Renal cortical epithelial cell (primary cell): ENCODE data around the gene SYNJ2. TPM values are rescaled to one million over a fixed set of nuclear protein-coding genes. Genes with fewer than 3 reads are reported as not detected.

Experiments
- DNase-seq: peaks from one replicate; pipeline ENCODE4 v3.0.0-alpha.2; 2011; ENCODE audit warnings: low read depth
- total RNA-seq: library from RNA; depleted of rRNA; stranded (reverse); fragments of >200 nt; gene quantifications from 2 replicates; pipeline ENCODE4 v1.2.3, GENCODE V29; 2014

SYNJ2 gene
- total RNA-seq, 1 donor from 2014 or later = 13.3 TPM

DNA sequence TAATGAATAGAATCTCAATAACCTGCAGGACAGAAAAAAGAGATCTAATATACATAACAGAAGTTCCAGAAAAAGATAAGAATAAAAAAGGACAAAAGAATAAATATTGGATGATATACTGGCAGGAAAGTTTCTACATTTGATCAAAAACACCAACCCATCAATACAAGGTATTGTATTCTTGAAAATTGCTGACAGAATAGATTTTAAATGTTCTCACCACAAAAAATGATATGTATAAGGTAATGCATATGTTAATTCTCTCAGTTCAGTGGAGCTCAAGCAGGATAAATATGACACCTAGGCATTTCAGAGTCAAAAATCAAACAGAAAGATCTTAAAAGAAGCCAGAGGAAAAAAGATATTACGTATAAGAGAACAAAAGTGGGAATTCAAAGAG, 142.6 kb downstream of the SYNJ2 start:
- no peak for DNase-seq

DNA sequence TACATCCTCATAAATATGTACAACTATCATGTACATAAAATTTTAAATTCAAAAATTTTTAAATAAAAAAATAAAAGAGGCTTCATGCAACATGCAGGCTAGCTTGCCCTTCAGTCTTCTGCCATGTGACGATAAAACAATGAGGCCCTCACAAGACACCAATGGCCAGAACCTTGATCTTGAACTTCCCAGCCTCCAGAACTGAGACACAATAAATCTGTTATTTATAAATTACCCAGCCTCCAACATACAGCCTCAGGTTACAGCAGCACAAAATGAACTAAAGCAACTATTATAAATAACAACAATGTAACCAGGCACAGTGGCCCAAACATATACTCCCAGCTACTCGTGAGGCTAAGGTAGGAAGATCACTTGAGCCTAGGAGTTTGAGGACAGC, 143.6 kb downstream of the SYNJ2 start:
- DNase-seq = no peak

DNA sequence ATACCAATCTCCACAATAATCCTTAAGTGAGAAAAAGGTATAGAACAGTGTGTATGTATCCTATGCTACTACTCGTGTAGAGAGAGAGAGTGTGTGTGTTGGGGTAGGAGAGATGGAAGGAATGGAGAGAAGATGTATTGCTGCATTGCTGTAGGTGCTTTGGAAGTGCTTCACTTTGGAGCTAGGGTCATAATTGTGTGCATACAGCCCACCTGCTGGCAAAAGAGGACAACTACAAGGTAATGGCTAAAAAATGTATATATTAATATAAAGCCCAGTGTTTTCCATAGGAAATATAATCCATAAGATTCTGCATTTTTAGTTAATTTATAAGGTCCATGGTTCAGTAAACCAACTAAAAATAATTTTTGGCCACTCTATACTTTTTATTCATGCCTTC, 150.3 kb downstream of the SYNJ2 start:
- peak; percentile 13 for DNase-seq

DNA sequence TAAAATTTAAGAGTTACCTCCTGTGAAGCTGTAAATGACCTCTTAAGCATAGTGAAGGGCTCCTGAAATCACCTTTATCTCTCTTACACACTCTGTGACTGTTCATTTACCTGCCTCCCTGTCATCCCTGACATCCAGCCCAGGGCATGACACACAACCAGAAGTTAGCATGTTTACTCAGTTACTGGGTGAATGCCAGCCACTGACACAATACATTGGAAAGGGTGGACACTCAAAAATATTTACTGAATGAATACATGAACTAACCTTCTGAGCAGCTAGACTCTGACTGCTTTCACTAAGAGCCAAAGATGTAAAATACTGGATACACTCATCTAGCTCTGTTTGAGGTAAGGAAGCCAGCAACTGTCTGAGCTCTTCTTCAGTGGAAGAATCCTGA, 161.1 kb downstream of the SYNJ2 start:
- DNase-seq = peak; percentile 68

GRCh38 chr6:158143700-158144099, 162.0 kb downstream of the SYNJ2 start:
- peak; percentile 27 for DNase-seq

Other genes starting within 250 kb of the SYNJ2 start
- 45.7 and 56.8 TPM in 2 replicates for gene SNX9, start 158.6 kb upstream of the SYNJ2 start, total RNA-seq
- 13.5 and 20.9 TPM in 2 replicates for gene SERAC1, start 186.4 kb downstream of the SYNJ2 start, total RNA-seq
- gene GTF2H5, start 186.5 kb downstream of the SYNJ2 start, total RNA-seq = 6.9 and 9.7 TPM in 2 replicates